HG03095 (cell line): ENCODE results near the gene SFXN4.
A peak's percentile ranks its signal among the peaks of the same experiment; 100 is the strongest.
"Not testable (repeated sequence)": the region's sequence is repeated elsewhere in the genome, so short reads cannot be mapped to it uniquely, and the experiment has no call there.

Source experiments
- ATAC-seq: cut with Tn5 transposase; IDR thresholded peaks from one replicate; pipeline ENCODE4 v1.9.1; 2021; ENCODE audit warnings: moderate library complexity; ENCODE audit not compliant: unreplicated experiment

The SFXN4 gene

DNA sequence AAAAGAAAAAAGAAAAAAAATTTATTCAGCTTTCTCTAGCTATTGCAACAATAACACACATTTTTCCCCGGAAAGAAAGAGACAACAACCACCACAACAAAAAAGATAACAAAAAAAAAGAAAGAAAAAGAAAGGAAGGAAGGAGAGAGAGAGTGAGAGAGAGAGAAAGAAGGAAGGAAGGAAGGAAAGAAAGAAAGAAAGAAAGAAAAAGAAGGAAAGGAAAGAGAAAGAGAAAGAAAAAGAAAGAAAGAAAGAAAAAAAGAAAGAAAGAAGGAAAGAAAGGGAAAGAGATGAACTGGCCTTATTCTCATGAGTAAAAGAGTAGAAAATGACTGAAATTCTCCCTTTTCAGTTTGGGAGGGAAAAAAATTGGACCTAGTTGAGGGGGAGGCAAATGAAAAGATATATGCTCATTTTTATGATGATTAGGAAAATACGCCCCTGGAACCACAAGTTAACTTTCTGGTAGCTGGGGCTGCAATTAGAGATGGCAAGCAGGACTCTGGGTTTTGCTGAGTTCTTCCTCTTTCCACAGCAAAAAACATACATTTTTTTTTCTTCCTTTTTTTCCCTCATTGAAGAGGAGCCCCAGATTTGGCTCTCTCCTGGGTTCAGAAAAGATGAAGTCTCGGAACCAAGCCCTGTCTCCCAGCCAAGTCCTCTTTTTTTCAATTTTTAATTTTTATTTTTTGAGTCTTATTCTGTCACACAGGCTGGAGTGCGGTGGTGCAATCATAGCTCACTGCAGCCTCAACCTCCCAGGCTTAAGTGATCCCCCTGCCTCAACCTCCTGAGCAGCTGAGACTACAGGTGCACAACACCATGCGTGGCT, 25.7 kb upstream of the SFXN4 start:
- ATAC-seq = no peak

DNA sequence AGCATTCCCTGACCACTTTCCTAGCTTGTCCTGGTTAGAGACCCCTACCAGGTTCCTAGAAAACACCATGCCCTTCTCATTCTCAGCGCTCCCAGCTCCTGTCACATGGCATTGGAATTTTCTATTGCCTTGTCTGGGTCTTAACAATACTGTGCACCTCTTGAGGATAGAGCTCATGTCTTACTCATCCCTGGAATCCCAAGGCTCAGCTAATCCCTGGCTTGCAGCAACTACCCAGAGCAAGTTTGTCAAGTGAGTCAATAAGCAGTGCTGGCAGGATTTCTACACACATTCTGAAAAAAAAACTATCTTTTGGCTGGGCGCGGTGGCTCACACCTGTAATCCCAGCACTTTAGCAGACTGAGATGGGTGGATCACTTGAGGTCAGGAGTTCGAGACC, 24.8 kb upstream of the SFXN4 start:
- no peak for ATAC-seq

DNA sequence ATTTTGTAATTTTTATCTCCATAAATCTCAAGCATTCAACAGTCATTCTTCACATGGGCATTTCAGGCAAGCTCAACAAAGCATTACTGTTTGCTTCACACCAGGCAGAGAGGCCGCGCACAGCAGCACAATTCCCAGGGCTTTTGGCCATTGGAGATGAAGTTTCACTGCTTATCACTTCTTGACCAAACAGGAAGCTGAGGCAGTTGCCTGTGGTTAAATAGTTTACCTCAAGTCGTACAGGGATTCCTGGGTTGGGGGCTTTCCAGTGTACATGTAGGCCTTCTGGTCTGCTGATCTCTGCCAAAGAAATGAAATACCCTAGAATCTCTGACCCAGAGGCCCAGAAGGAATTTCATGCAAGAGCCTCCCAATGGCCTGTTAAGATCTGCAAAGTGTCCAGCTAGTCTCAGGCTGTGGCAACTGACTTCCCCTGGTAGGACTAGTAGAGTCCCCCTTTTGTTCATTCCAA, 24.3 kb upstream of the SFXN4 start:
- no peak for ATAC-seq

DNA sequence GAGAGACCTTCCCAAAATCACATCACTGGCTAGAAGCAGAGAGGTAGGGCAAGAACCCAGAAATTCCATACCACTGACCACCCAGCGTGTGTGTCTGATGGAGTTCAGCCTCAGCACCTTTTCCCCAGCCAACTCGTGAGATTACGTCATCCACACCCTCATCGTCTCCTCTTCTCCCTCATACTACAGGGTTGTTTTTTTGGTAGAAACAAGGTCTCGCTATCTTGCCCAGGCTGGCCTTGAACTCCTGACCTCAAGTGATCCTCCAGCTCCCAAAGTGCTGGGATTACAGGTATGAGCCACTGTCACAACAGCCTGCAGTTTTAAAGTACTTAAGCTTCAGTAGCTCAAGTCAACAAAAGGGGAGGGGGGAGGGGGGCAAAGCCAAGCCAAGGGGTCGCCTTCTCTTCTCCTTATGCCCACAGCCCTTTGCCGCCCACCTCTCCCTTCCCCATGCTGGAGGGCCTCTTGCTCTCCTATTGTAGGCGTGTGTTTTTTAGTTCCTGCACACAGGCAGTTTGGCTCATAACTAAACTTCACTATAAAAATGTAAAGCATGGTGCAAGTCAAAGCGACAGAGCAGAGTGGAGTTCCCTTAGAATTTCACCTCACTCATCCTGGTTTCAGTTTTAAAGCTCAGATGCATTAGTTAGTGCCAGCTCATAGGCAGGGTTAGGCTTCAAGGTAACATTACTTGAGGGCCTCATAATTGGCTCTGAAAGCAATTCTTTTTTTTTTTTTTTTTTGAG, 18.3 kb upstream of the SFXN4 start:
- no peak for ATAC-seq

- not testable (repeated sequence) for ATAC-seq
Observed at GRCh38 chr10:119180850-119181400, 15.4 kb upstream of the SFXN4 start.

DNA sequence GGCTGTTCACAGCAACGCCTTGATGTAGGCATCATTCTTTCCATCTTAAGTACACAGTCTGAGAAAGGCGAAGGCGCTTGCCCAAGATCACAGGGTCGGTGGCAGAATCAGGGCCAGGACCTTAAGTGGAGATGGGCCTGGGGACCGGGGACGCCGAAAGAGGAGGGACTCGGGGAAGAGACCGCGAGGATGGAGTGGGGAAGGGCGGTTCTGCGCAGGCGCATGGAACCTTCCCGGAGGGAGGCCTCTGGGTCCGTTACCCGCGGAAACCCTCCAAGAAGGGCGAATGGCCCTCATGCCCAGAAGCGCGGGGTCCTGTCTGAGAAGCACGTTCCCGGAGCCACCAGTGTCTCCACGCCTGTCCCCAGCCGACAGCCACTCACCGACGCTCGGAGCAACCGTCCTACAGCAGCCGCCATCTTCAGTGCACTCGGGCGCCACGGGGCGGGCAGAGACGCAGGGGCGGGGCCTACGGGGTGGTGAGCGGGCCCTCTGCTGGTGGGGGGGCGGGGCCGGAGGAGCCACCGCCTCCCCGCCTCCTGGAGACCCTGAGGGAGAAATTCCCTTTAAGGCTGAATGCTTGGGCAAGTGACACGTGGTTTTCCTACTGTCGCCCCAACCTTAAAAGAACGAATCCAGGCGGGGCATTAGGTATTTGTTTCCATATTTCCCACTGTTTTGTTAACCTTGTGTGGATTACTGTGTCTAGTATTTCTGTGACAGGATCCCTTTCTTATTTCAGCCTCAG, 13.0 kb upstream of the SFXN4 start, which contains the start of gene PRDX3:
TSS of gene PRDX3 (minus strand) at position 441 of the 748 bp plus-strand sequence. CDS start at position 419, 22 bp downstream.
- ATAC-seq = peak; percentile 94

DNA sequence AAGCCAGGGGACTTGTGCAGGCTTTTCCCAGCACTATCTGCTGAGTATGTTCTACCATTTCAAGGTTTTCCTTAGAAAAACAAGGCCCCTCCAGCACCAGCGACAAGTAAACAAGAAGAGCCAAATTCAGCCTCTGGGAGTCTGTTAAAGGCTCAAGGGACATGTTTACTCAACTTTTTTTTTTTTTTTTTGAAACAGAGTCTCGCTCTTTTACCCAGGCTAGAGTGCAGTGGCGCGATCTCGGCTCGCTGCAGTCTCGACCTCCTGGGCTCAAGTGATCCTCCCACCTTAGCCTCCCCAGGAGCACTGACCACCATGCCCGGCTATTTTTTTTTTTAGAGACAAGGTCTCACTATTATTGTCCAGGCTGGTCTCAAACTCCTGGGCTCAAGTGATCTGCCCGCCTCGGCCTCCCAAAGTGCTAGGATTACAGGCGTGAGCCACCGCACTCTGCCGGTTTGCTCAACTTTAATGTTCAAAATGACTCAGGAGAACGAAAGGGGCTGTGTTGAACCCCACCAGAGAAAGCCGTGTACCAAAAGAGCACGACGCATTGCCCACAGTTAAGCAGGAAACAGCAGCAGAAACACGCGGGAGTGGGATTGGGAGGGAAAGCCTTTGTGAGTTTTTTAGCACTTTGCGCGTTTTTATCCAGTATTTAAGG, 12.3 kb upstream of the SFXN4 start:
- peak; percentile 3 for ATAC-seq

- ATAC-seq = no peak
Observed at GRCh38 chr10:119176166-119176565, 10.7 kb upstream of the SFXN4 start.

DNA sequence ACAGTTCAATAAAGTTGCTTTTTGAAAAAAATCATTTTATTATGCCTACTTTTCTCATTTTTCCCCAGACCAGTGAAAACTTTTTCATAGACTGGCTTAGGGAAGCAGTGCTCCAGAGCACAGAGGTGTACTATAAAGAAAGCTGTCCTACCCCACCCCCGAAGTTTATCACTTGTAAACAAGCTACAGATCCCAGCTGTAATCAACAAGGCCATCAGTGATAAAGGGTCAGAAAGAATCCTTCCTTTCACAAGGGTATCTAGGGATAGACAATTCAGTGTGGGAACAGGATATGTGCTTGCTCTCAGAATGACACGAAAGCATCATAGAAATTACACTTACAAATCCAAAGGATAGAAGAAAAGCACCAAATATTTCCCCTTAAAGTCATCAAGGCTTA, 8.6 kb upstream of the SFXN4 start:
- ATAC-seq = no peak

DNA sequence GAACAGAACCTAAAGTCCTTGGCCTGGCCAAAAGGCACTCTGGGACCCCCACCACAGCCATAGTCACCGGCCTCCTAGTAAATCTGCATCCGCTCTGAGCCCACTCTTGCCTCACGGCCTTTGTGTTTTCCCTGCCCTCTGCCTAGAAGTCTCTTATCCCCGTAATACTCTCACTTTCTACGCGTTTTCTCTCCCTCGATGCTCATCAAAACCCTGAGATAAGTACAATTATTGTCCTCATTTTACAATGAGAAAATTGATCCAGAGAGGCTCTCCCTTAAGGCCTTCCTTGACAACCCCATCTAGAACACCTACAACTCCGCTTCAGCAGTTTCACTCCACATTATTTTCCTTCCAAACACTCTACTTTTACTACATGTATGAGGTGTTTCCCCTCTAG, 1.5 kb upstream of the SFXN4 start:
- no peak for ATAC-seq

GRCh38 chr10:119166564-119166963, 1.1 kb upstream of the SFXN4 start:
- no peak for ATAC-seq

DNA sequence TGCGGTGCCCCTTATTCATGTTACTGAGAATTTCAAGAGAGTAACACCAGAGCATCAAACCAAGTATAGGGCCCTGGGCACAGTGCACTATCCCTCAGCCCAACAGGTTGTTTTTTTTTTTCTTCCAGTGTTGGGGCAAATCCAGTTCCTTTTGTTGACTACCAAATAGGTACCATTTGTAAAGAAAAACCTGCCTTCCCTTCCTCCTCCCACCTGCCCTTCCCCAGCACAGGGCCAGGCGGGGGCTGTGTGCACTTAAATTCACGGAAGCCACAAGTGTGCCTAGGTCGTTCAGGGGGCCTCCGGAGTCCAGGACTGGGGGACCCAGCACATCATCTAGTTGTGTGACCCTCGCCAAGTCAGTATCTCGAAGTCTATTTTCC, 595 bp upstream of the SFXN4 start:
- ATAC-seq = no peak

GRCh38 chr10:119162452-119163092, 2.9 kb downstream of the SFXN4 start:
- no peak for ATAC-seq

DNA sequence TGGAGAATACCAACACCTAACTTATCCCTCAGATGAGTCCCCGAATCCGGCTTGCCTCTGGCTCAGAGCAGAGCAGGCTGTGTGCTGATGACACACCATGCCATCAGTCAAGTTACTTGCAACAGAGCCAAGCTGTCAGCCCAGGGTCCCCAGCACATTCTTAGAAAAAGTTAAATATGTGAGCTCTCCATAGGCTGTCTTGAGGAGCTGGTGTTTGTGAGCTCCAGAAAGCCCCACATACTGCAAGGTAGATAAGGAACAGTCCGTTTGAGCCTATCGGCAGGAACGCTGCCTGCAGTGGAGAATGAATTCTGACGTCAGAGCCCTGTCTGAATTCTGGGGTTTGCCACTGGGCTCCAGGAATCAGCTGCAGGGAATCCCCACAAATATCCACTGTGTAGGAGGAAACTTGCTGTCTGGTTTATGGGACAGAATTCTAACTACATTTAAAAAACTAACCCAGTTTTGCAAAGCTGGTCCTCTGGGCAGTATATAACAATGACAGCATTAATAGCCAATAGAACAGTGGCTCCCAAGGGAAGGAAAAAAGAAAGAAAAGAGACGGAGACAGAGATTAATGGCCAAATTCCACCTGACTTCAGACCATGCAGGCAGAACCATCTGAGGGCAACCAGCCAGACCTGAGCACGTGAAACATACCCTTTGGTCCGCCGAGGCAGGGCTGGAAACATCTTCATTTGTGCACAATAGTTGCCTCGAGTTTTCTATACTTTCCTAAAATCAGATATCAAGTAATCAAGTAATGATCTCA, 3.6 kb downstream of the SFXN4 start:
- no peak for ATAC-seq

DNA sequence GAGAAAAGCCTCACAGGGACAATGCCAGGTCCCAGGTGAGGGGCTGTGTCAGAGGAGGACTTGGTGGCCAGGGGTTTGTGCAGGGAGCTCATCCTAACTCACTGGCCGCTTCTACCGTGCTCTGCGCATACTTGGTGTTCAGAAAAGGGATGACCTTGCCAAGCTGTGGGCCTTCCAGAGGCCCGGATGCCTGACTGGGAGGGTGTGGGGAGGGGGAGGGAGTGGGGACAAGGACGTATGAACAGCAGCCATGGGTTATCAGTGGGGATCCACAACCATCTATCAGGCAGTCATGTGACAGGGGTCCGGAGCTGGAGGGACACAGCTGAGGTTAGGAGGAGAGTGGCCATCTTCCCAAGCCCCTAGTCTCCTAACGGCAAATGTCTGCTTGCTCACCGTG, 6.2 kb downstream of the SFXN4 start:
- no peak for ATAC-seq

- no peak for ATAC-seq
Observed at GRCh38 chr10:119153661-119154060, 11.9 kb downstream of the SFXN4 start.

DNA sequence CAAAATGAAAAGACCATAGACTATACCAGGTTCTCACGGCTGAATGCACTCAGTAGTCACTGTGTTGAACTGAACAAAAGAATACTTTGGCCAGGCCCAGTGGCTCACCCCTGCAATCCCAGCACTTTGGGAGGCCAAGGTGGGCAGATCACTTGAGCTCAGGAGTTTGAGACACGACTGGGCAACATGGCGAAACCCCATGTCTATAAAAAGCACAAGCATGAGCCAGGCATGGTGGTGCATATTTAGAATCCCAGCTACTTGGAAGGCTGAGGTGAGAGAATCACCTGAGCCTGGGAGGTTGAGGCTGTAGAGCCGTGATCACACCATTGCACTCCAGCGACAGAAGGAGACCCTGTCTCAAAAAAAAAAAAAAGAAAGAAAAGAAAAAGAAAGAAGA, 12.5 kb downstream of the SFXN4 start:
- no peak for ATAC-seq

GRCh38 chr10:119151601-119152000, 13.9 kb downstream of the SFXN4 start:
- not testable (repeated sequence) for ATAC-seq

DNA sequence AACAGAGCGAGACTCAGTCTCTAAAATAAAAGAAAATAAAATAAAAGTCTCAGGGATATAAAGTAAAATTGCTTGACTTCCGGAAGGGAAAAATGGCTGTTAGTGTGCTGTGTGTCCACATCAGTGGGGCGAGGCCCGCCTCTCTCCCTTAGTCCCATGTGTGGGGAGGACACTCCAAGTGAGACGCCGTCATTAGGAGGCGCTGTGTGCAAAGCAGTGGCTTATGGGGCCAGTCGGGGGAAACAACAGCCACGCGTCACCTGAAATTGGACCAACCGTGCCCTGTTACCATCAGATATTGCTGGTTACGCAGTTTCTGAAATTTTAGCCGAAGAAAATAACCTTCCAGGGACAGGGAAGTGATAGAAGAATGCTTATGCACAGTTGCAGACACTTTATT, 15.8 kb downstream of the SFXN4 start:
- ATAC-seq = no peak
